NCI-H446 treated with DMSO at 0.1 percent for 48 hours (cell line): ENCODE results near the gene GRAMD1A.
"Not testable (repeated sequence)": the region's sequence is repeated elsewhere in the genome, so short reads cannot be mapped to it uniquely, and the experiment has no call there.

ENCODE experiments used
- DNase-seq: peaks from one replicate; lab custom pipeline; 2025; lab: John Stamatoyannopoulos, UW

The GRAMD1A gene

GRCh38 chr19:34999498-35000337 lies at the start of gene GRAMD1A:
Gene GRAMD1A, plus strand, starts transcription at chr19:35000323. Its CDS starts 156 bp downstream, at chr19:35000479.
- peak; percentile 60 for DNase-seq

GRCh38 chr19:34953092-34953491 lies 47.0 kb upstream of the GRAMD1A start:
- no peak for DNase-seq

- no peak for DNase-seq
Measured at GRCh38 chr19:34957830-34958751, 42.0 kb upstream of the GRAMD1A start.

GRCh38 chr19:34959021-34959420 lies 41.1 kb upstream of the GRAMD1A start:
- no peak for DNase-seq

- DNase-seq: no peak
Measured at GRCh38 chr19:34960103-34960805, 39.9 kb upstream of the GRAMD1A start.

- no peak for DNase-seq
Measured at GRCh38 chr19:34960940-34961679, 39.0 kb upstream of the GRAMD1A start.

GRCh38 chr19:34961775-34962686 lies 38.1 kb upstream of the GRAMD1A start:
- no peak for DNase-seq

- DNase-seq: no peak
Measured at GRCh38 chr19:34962687-34963572, 37.2 kb upstream of the GRAMD1A start.

- peak; percentile 14 for DNase-seq
Measured at GRCh38 chr19:34963573-34964406, 36.3 kb upstream of the GRAMD1A start, which contains the start of gene ZNF792. Gene ZNF792, minus strand, starts transcription at chr19:34964229. Its CDS starts 567 bp downstream, at chr19:34963662.

GRCh38 chr19:34964598-34964997 lies 35.5 kb upstream of the GRAMD1A start:
- no peak for DNase-seq

GRCh38 chr19:34965505-34965904 lies 34.6 kb upstream of the GRAMD1A start:
- DNase-seq: not testable (repeated sequence)

GRCh38 chr19:34967551-34967950 lies 32.6 kb upstream of the GRAMD1A start:
- no peak for DNase-seq

GRCh38 chr19:34969721-34970120 lies 30.4 kb upstream of the GRAMD1A start:
- DNase-seq: no peak

- not testable (repeated sequence) for DNase-seq
Measured at GRCh38 chr19:34970185-34970780, 29.8 kb upstream of the GRAMD1A start.

- no peak for DNase-seq
Measured at GRCh38 chr19:34972163-34972705, 27.9 kb upstream of the GRAMD1A start.

GRCh38 chr19:34974646-34975045 lies 25.5 kb upstream of the GRAMD1A start:
- DNase-seq: no peak

GRCh38 chr19:34975056-34975455 lies 25.1 kb upstream of the GRAMD1A start:
- DNase-seq: no peak

- no peak for DNase-seq
Measured at GRCh38 chr19:34976611-34977010, 23.5 kb upstream of the GRAMD1A start.
